Loucy (cell line): ENCODE measurements around the gene ZNF407.

Source experiments
- H2AFZ ChIP-seq: fragments of 200-600 bp; sonication (generic); 2 replicates; pipeline ENCODE4 v1.6.0; 2016; ENCODE audit warnings: antibody characterized with exemption, mild to moderate bottlenecking, low read length, moderate library complexity
- H3F3A ChIP-seq: fragments of 200-600 bp; 2 replicates; pipeline ENCODE4 v1.6.0; 2016; ENCODE audit warnings: antibody characterized with exemption, low read depth, mild to moderate bottlenecking
- H3K27me3 ChIP-seq: fragments of 200-600 bp; sonication (generic); 2 replicates; pipeline ENCODE4 v1.6.1; 2014; ENCODE audit warnings: low read length, mild to moderate bottlenecking; ENCODE audit not compliant: insufficient read depth, poor library complexity, severe bottlenecking
- H3K36me3 ChIP-seq: fragments of 200-600 bp; sonication (generic); 2 replicates; pipeline ENCODE4 v1.6.1; 2016; ENCODE audit warnings: low read length; ENCODE audit not compliant: insufficient read depth
- H3K4me1 ChIP-seq: fragments of 200-600 bp; sonication (generic); 2 replicates; pipeline ENCODE4 v1.5.1; 2014; ENCODE audit warnings: low read length, mild to moderate bottlenecking; ENCODE audit not compliant: insufficient read depth, poor library complexity, severe bottlenecking
- H3K4me2 ChIP-seq: fragments of 200-600 bp; sonication (generic); 2 replicates; pipeline ENCODE4 v1.6.0; 2014; ENCODE audit warnings: antibody characterized with exemption, low read length, low read depth, mild to moderate bottlenecking; ENCODE audit not compliant: poor library complexity, severe bottlenecking
- H3K4me3 ChIP-seq: fragments of 200-600 bp; sonication (generic); 2 replicates; pipeline ENCODE4 v1.5.1; 2014; ENCODE audit warnings: low read length, mild to moderate bottlenecking, mixed read lengths; ENCODE audit not compliant: poor library complexity, severe bottlenecking
- H3K79me2 ChIP-seq: fragments of 200-600 bp; sonication (generic); 2 replicates; pipeline ENCODE4 v1.6.1; 2014; ENCODE audit warnings: low read length; ENCODE audit not compliant: insufficient read depth
- H3K9ac ChIP-seq: fragments of 200-600 bp; sonication (generic); 2 replicates; pipeline ENCODE4 v1.6.0; 2014; ENCODE audit warnings: mild to moderate bottlenecking, low read depth, low read length, moderate library complexity; ENCODE audit not compliant: poor library complexity, severe bottlenecking
- H3K9me2 ChIP-seq: fragments of 200-600 bp; sonication (generic); replicated peaks from 2 replicates; pipeline ENCODE4 v1.6.1; 2016; ENCODE audit warnings: low read depth, low read length, mixed read lengths
- H3K9me3 ChIP-seq: fragments of 200-600 bp; sonication (generic); 2 replicates; pipeline ENCODE4 v1.6.1; 2014; ENCODE audit warnings: mild to moderate bottlenecking, antibody characterized with exemption, low read length, low read depth; ENCODE audit not compliant: insufficient read depth
- H4K20me1 ChIP-seq: fragments of 200-600 bp; sonication (generic); 2 replicates; pipeline ENCODE4 v1.6.0; 2014; ENCODE audit warnings: antibody characterized with exemption, low read length, mild to moderate bottlenecking; ENCODE audit not compliant: insufficient read depth, poor library complexity, severe bottlenecking
- EZH2phosphoT487 ChIP-seq: fragments of 200-600 bp; IDR thresholded peaks from 2 replicates; pipeline ENCODE4 v1.6.1; 2018; ENCODE audit warnings: antibody characterized with exemption, mild to moderate bottlenecking, moderate library complexity, borderline replicate concordance
- TF ChIP-seq, protein P1 (sequence below): fragments of 200-600 bp; sonication (generic); conservative IDR thresholded peaks from 2 replicates; pipeline ENCODE4 v1.5.1; 2014; ENCODE audit warnings: mild to moderate bottlenecking, antibody characterized with exemption, low read length

ZNF407 gene

DNA sequence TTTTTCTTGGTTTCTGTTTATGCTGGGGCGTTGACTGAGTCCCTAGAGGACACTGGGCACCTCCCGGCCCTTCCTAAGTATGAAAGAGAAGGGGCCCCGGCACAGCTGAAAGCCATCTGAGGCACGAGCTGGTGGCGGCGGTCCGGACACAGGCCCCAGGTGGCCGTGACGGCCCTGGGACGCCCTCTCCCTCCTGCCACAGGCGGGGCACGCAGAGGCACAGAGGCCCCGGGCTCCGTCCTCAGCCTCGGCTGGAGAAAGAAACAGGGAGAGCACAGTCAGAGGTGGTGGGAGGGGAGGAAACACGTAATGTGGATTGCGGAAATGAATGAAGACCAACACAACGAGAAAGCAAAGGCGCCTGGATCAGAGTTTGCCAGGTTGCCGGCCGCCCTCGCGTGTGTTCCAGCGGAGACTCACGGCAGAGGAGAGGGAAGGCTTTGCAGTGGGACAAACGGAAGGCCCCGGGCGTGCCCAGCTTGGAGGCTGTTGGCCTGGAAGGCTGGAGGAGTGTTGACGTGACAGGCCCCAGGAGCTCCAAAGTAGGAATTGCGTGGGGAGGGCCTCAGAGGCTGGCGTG lies 492.2 kb downstream of the ZNF407 start:
- H3K4me3 ChIP-seq, result no peak overlapping the region
- H4K20me1 ChIP-seq, result no peaks in the 10 kb centered on the region
- H3K4me2 ChIP-seq, result no peak overlapping the region
- no peaks in the 10 kb centered on the region for H3F3A ChIP-seq
- TF ChIP-seq EZH2phosphoT487, result no peak
- TF ChIP-seq, protein P1, sequence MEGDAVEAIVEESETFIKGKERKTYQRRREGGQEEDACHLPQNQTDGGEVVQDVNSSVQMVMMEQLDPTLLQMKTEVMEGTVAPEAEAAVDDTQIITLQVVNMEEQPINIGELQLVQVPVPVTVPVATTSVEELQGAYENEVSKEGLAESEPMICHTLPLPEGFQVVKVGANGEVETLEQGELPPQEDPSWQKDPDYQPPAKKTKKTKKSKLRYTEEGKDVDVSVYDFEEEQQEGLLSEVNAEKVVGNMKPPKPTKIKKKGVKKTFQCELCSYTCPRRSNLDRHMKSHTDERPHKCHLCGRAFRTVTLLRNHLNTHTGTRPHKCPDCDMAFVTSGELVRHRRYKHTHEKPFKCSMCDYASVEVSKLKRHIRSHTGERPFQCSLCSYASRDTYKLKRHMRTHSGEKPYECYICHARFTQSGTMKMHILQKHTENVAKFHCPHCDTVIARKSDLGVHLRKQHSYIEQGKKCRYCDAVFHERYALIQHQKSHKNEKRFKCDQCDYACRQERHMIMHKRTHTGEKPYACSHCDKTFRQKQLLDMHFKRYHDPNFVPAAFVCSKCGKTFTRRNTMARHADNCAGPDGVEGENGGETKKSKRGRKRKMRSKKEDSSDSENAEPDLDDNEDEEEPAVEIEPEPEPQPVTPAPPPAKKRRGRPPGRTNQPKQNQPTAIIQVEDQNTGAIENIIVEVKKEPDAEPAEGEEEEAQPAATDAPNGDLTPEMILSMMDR, result no peak
- H3K9me3 ChIP-seq, result no peaks in the 10 kb centered on the region; the same call in 1 of the 2 replicates
- no peaks in the 10 kb centered on the region for H3K36me3 ChIP-seq
- H3K9ac ChIP-seq, result no peak overlapping the region
- no peaks in the 10 kb centered on the region for H3K27me3 ChIP-seq
- H2AFZ ChIP-seq, result no peak overlapping the region
- H3K9me2 ChIP-seq, result no peaks in the 10 kb centered on the region
- no peaks in the 10 kb centered on the region for H3K4me1 ChIP-seq
- H3K79me2 ChIP-seq, result no peaks in the 10 kb centered on the region

DNA sequence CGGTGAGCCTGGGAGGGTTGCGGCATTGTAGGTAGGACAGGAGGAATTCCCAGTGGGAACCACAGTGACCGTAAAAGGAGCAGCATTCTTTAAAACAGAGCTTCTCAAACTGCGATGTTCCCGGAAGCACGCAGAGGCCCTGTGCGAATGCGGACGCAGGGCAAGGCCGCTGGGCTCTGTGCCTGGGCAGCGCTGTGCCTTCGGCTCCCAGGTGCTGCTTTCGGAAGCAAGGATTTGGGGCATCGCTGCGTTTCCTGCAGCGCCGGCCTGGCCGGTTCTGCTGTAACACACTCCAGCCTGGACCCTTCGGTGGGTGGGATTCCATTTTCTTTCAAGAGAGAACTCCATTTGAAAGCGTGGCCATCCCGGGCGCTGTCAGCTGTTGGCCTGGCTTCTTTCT lies 492.7 kb downstream of the ZNF407 start:
- H4K20me1 ChIP-seq, result no peaks in the 10 kb centered on the region
- no peaks in the 10 kb centered on the region; the same call in 1 of the 2 replicates for H3K9me3 ChIP-seq
- no peak overlapping the region for H3K4me3 ChIP-seq
- no peaks in the 10 kb centered on the region for H3F3A ChIP-seq
- no peak overlapping the region for H2AFZ ChIP-seq
- H3K27me3 ChIP-seq, result no peaks in the 10 kb centered on the region
- no peaks in the 10 kb centered on the region for H3K4me1 ChIP-seq
- no peak overlapping the region for H3K9ac ChIP-seq
- no peaks in the 10 kb centered on the region for H3K36me3 ChIP-seq
- TF ChIP-seq, protein P1, result no peak
- no peak for TF ChIP-seq EZH2phosphoT487
- no peaks in the 10 kb centered on the region for H3K9me2 ChIP-seq
- H3K4me2 ChIP-seq, result no peak overlapping the region
- no peaks in the 10 kb centered on the region for H3K79me2 ChIP-seq

DNA sequence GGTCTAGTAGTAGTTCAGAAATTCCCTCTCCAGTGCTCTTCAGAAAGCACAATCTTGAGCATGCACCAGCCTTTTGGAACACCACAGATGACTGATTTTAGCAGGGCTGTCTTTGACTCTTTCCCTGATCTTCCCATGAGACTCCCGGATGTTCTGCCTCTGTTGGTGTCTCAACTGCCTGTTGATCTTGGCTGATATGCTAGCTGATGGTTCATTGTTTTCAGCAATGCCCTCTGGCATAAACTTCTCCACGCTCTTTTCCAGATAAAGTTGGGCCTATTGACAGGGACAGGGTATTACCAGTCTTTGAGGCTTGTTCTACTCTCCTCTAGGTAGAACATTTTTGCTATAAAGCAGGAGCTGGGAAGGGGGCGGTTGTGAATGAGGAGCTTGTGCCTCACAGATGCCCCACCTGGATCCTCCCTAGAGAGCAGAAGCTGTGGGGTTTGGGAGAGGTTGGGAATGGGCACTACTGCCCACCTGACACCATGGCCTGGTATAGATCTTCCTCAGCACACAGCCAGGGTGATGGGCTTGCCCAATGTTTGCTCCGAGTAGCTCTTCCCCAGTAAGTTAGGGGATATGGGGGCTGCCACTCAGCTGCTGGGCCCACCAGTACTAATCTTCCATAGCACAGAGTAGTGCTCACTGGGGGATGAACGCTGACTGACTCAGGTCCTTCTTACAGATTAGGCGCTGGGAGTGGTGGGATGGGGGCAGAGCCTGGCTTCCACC lies 500.0 kb downstream of the ZNF407 start:
- H4K20me1 ChIP-seq, result no peaks in the 10 kb centered on the region
- no peak overlapping the region for H3K4me2 ChIP-seq
- H3K9me2 ChIP-seq, result no peaks in the 10 kb centered on the region
- H3K27me3 ChIP-seq, result no peaks in the 10 kb centered on the region
- no peaks in the 10 kb centered on the region for H3K79me2 ChIP-seq
- TF ChIP-seq, protein P1, result no peak
- no peak for TF ChIP-seq EZH2phosphoT487
- H2AFZ ChIP-seq, result no peak overlapping the region
- H3K9me3 ChIP-seq, result no peaks in the 10 kb centered on the region; the same call in 1 of the 2 replicates
- no peaks in the 10 kb centered on the region for H3F3A ChIP-seq
- no peak overlapping the region for H3K9ac ChIP-seq
- H3K4me1 ChIP-seq, result no peaks in the 10 kb centered on the region
- no peaks in the 10 kb centered on the region for H3K36me3 ChIP-seq
- no peak overlapping the region for H3K4me3 ChIP-seq
